DMS114 treated with DMSO at 0.1 percent for 48 hours (cell line): Measurements from ENCODE around the gene SLC30A9.

ENCODE experiments used
- DNase-seq: peaks from one replicate; lab custom pipeline; 2025; ENCODE audit not compliant: unreplicated experiment; lab: John Stamatoyannopoulos, UW

SLC30A9 gene

GRCh38 chr4:41990365-41991111 lies at the start of gene SLC30A9:
TSS of gene SLC30A9 (plus strand) at chr4:41990530. CDS start at chr4:41990652, 122 bp downstream.
- DNase-seq = peak; percentile 74

DNA sequence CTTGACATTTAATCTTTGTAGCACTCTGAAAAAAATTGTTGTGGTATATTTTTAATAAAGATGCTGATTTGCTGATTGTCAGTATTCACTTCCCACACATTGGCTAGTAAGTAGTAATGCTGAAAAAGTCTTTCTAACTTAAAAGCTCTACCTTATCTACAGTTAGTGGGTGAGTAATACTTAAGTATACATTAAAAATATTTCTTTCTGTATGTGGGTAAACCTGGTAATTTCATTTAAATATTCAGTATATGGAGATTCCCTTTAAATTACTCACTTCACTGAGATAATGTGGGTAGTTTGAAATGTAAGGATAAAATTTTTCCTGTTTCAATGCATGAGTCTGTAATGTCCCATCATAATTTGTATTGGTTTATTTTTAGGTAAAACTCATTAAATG lies 49.5 kb upstream of the SLC30A9 start:
- DNase-seq = no peak

- DNase-seq = no peak
Observed at GRCh38 chr4:41943506-41943905, 46.8 kb upstream of the SLC30A9 start.

- no peak for DNase-seq
Observed at GRCh38 chr4:41944089-41944488, 46.2 kb upstream of the SLC30A9 start.

DNA sequence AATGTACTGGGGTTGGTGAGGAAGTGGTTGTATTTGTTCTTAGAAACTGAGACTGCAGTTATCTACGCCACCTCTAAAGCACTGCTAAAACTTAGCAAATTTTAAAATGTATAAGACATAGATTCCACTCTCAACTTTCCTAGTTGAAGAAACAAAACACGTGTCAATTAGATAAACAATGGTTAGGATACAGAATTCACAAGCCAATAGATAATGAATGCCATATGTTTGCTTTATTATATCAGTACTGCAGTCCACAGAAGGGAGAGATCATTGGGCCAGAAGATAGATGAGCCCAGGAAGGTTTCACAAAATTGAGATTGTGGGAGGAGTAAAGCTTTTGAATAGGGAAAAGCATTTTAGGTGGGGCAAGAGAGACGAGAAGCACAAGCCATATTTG lies 40.8 kb upstream of the SLC30A9 start:
- DNase-seq = no peak

- no peak for DNase-seq
Observed at GRCh38 chr4:41957634-41958033, 32.7 kb upstream of the SLC30A9 start.

- DNase-seq = peak; percentile 7
Observed at GRCh38 chr4:41963105-41963504, 27.2 kb upstream of the SLC30A9 start.

DNA sequence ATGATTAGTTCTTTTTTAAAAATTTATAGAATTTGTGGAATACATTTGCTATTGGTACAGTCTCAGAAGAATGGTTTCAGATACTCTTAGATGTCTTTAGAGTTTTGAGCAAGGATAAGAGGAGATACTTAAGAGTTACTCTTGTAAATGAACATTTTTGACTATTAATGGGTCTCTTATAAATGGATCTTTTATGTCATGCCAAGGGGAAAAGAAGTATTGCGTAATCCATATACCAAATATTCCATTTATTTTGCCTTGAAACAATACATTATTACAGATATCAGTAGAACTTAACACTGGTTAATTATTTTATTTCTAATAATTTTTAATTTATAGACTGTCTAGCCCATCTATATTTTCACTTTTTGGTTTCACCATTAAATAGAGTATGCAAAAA lies 25.9 kb upstream of the SLC30A9 start:
- DNase-seq = no peak

- no peak for DNase-seq
Observed at GRCh38 chr4:41967392-41967791, 22.9 kb upstream of the SLC30A9 start.

GRCh38 chr4:41969671-41970070 lies 20.7 kb upstream of the SLC30A9 start:
- DNase-seq = no peak

GRCh38 chr4:41975341-41975740 lies 15.0 kb upstream of the SLC30A9 start:
- DNase-seq = no peak

GRCh38 chr4:41976775-41977516 lies 13.4 kb upstream of the SLC30A9 start:
- DNase-seq = no peak

DNA sequence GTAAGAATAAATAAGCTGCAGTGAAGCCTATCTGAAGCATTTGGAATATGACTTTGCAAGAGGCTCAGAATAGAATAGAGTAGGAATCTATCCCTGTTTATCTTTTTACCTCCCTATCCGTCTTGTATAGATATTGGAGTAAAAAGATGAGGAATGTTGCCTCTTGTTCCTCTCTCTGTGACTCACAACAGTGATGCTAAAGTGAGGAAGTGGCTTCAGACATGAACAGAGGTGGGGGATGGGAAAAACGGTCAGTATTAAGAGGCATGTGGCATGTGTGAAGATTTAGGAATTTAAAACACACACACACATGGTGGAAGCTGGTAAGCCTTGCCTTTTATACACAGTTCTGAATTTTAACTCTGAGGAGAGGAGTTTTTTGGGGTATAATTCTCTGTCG lies 12.6 kb upstream of the SLC30A9 start:
- no peak for DNase-seq

DNA sequence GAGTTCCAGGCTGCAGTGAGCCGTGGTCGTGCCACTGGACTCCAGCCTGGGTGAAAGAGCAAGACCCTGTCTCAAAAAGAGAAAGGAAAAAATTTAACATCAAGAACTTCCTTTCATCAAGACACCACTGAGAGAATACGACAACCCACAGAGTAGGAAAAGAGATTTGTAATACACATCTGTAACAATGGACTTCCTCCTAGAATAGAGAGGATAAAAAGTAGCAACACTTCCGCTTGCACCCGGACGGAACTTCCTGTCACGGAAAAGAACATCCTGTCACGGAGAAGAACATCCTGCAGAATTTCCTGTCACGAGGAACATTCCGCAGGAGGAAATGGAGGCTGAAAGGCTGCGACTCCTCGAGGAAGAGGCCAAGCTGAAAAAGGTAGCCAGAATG lies 8.9 kb upstream of the SLC30A9 start, which contains the start of gene DCAF4L1:
Gene DCAF4L1, plus strand, starts transcription at position 301 of the 400 bp plus-strand sequence. Its CDS starts 37 bp downstream, at position 338.
- DNase-seq = no peak

GRCh38 chr4:41982716-41983115 lies 7.6 kb upstream of the SLC30A9 start:
- no peak for DNase-seq

GRCh38 chr4:41985151-41985550 lies 5.2 kb upstream of the SLC30A9 start:
- DNase-seq = no peak

DNA sequence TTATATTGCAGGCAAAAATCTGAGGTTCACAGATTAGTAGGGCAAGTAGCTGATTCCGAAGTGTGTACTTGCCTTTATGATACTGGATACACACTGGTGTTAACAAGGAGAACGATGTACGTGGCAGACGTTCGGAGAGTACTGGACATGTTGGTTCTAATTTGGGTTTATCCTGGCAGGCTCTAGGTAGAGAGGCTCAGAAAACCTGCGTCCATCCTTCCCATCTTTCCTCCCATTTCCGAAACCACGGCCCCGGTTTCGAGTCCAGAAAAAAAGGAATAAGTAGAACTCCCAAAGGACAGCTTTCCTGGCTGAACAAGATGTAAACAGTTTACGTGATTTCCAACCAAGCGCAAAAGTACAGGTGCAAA lies 351 bp upstream of the SLC30A9 start:
- DNase-seq = no peak

DNA sequence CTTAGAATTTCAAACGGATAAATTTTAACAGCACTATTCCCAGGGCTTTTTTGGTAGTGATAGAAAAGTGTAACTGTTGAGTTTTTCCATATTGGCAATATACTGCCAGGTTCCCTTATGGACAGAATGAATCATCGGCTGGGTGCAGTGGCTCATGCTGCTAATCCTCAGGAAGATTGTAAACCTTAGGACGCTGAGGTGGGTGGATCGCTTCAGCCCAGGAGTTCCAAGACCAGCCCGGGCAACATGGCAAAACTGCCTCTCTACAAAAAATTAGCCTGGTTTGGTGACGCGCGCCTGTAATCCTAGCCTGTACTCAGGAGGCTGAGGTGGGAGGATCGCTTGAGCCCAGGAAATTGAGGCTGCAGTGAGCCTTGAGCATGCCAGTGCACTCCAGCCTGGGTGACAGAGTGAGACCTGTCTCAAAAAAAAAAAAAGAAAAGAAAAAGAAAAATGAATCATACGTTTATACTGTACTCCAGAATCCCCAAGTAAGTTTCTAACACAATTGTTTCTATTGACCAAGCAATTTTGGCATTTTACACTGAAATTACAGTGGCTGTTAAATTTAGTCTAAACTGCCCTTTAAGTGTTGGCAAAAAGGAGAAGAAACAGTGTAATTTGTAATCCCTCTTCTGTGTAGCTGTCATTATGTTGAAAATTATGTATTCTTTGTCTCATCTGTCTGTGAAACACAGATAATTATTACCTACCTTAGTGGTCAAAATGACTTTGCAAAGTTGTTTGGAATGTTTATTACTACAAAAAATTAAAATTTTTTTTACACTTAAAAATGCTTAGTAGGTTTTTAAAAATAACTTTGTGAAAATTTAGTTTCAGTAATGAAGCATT lies 1.8 kb downstream of the SLC30A9 start:
- no peak for DNase-seq

- no peak for DNase-seq
Observed at GRCh38 chr4:41992967-41993857, 2.9 kb downstream of the SLC30A9 start.

DNA sequence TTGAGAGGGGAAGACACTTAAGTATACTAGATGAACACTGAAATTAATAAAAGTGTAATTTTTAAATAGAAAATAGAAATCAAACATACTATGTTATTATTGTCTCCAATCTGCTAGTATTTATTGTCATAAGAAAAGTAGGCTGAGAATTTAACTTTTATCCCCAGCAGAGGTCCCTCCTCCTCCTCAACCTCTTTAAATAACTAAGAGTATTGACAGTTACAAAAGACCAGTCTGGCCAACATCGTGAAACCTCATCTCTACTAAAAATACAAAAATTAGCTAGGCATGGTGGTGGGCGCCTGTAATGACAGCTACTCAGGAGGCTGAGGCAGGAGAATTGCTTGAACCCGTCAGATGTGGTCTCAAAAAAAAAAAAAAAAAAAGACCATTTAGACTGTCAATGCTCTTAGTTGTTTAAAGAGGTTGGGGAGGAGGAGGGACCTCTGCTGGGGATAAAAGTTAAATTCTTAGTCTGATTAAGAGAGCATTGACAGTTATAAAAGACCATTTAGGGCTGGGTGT lies 4.2 kb downstream of the SLC30A9 start:
- no peak for DNase-seq
